ENCODE results near the gene PLA2G6. TPM values are rescaled to one million over a fixed set of nuclear protein-coding genes. Genes with fewer than 3 reads are reported as not detected.
A peak's percentile ranks its signal among the peaks of the same experiment; 100 is the strongest.

PLA2G6 gene
- total and polyA plus RNA-seq, 2 of the 13 experiments (the other 11 are each of a cell fraction or from before 2014, with no cell fraction given), result 4.8 to 11.5 TPM

- no peak for TF ChIP-seq MLXIP (CRISPR knock-in tag; IDR thresholded peaks at IDR 0.05; ENCODE audit: borderline replicate concordance)
- TF ChIP-seq ZFP36L1 (CRISPR knock-in tag; IDR thresholded peaks at IDR 0.05), result no peak
- no peak for TF ChIP-seq RFX3 (CRISPR knock-in tag; IDR thresholded peaks at IDR 0.05)
- TF ChIP-seq ZNF205 (CRISPR knock-in tag; IDR thresholded peaks at IDR 0.05), result no peak
- TF ChIP-seq ZNF343 (CRISPR knock-in tag; IDR thresholded peaks at IDR 0.05), result no peak
- TF ChIP-seq NFIB (CRISPR knock-in tag; IDR thresholded peaks at IDR 0.05; ENCODE audit: borderline replicate concordance), result no peak
- TF ChIP-seq FOXP1 (IDR thresholded peaks at IDR 0.05), result no peak
- TF ChIP-seq FOXP1 (CRISPR knock-in tag; IDR thresholded peaks at IDR 0.05), result no peak
- TF ChIP-seq TEAD2 (CRISPR knock-in tag; IDR thresholded peaks at IDR 0.05), result no peak
- TF ChIP-seq BRD4 (CRISPR knock-in tag; IDR thresholded peaks at IDR 0.05), result no peak
- TF ChIP-seq ZNF644 (CRISPR knock-in tag; IDR thresholded peaks at IDR 0.05; ENCODE audit: low read depth), result no peak
- no peak for TF ChIP-seq ZNF670 (CRISPR knock-in tag; IDR thresholded peaks at IDR 0.05; ENCODE audit: borderline replicate concordance)
- 0 out of 2 replicates have a peak, but pooled peaks have one; percentile 29 for TF ChIP-seq CTCF (CRISPR knock-in tag; IDR thresholded peaks at IDR 0.05)
- TF ChIP-seq ZFP82 (CRISPR knock-in tag; IDR thresholded peaks at IDR 0.05; ENCODE audit: borderline replicate concordance), result no peak
- TF ChIP-seq ZSCAN9 (CRISPR knock-in tag; IDR thresholded peaks at IDR 0.05; ENCODE audit: borderline replicate concordance), result 0 out of 2 replicates have a peak, but pooled peaks have one; percentile 25
- no peak for TF ChIP-seq MBNL3 (CRISPR knock-in tag; conservative IDR thresholded peaks at IDR 0.05)
- TF ChIP-seq PBX3 (CRISPR knock-in tag; IDR thresholded peaks at IDR 0.05; ENCODE audit: borderline replicate concordance), result no peak
- TF ChIP-seq TAF1 (CRISPR knock-in tag; IDR thresholded peaks at IDR 0.05), result no peak
- TF ChIP-seq ZNF441 (CRISPR knock-in tag; IDR thresholded peaks at IDR 0.05; ENCODE audit: borderline replicate concordance), result no peak
- TF ChIP-seq DBP (CRISPR knock-in tag; IDR thresholded peaks at IDR 0.05; ENCODE audit: not compliant biosample characterization), result no peak
- no peak for TF ChIP-seq DPF2 (CRISPR knock-in tag; IDR thresholded peaks at IDR 0.05; ENCODE audit: borderline replicate concordance, low read depth)
- peak; percentile 29; the same call in 1 of the 2 replicates for TF ChIP-seq SKIL (CRISPR knock-in tag; IDR thresholded peaks at IDR 0.05; ENCODE audit: borderline replicate concordance)
These were observed 683 bp downstream of the PLA2G6 start (continued) for GRCh38 chr22:38180841-38181452.
